HCT116 (cell line): ENCODE measurements around the gene CTBP2. TPM values are rescaled to one million over a fixed set of nuclear protein-coding genes. Genes with fewer than 3 reads are reported as not detected.

ENCODE experiments used
- ATAC-seq: fragments of 200-7000 bp; cut with Tn5 transposase; 2 replicates; pipeline ENCODE4 v1.9.1; 2020; ENCODE audit warnings: mild to moderate bottlenecking, moderate library complexity
- BruUV-seq: library from RNA; stranded (reverse); fragments of 400-500 nt; replicated peaks from 2 replicates; lab custom pipeline; 2021; lab: Mats Ljungman, UMichigan
- CTCF ChIA-PET: fragments of 300-600 bp; sonication (Branson Sonifier 250); formaldehyde crosslinking; loops from one replicate; lab custom pipeline; 2021; ENCODE audit warnings: antibody characterized with exemption; lab: Charles Lee
- POLR2A ChIA-PET: fragments of 300-600, 350-600 bp; sonication (Branson Sonifier 250); formaldehyde crosslinking; loops from one replicate; lab custom pipeline; 2021; ENCODE audit warnings: antibody characterized with exemption; lab: Charles Lee
- RAD21 ChIA-PET, 2 experiments: fragments of 300-600 bp; sonication (Branson Sonifier 250); formaldehyde crosslinking; loops; one replicate each; lab custom pipeline; 2023; ENCODE audit warnings: low total read pairs in 2 of 2; ENCODE audit not compliant: uncharacterized antibody in 2 of 2, unreplicated experiment in 2 of 2, low non-redundant PET in 1 of 2; lab: Charles Lee
- DNase-seq: peaks from one replicate; pipeline ENCODE4 v3.0.0-alpha.2; 2010; ENCODE audit warnings: low read depth, low spot score
- H2AFZ ChIP-seq: fragments of 200-600 bp; shearing (Covaris generic), sonication (generic); 2 replicates; pipeline ENCODE4 v1.6.1; 2017; ENCODE audit warnings: low read depth, mixed run types, mixed read lengths, antibody characterized with exemption, low read length; ENCODE audit not compliant: poor library complexity, severe bottlenecking
- H3K27ac ChIP-seq: 2 replicates; pipeline ENCODE4 v1.5.1; 2012; ENCODE audit warnings: low read depth, low read length
- H3K27me3 ChIP-seq: fragments of 200-600 bp; sonication (generic); 2 replicates; pipeline ENCODE4 v1.6.1; 2016; ENCODE audit warnings: mixed run types, low read length, mixed read lengths; ENCODE audit not compliant: insufficient read depth
- H3K36me3 ChIP-seq, 2 experiments: fragments of 200-500 bp in 1 of 2; fragments of 200-600 bp in 1 of 2; sonication (Bioruptor generic) in 1 of 2; sonication (generic) in 1 of 2; 2 replicates each; pipeline versions ENCODE4 v1.5.1 to v1.6.1; 2014 to 2016; ENCODE audit warnings: low read length in 2 of 2, inconsistent platforms in 1 of 2, mixed read lengths in 1 of 2, mixed run types in 1 of 2; ENCODE audit not compliant: insufficient read depth in 2 of 2, control insufficient read depth in 1 of 2
- H3K4me1 ChIP-seq, 2 experiments: fragments of 200-600 bp in 1 of 2; sonication (generic) in 1 of 2; 2 replicates each; pipeline versions ENCODE4 v1.5.1 to v1.6.1; 2012 to 2017; ENCODE audit warnings: low read length in 2 of 2, inconsistent platforms in 1 of 2, mild to moderate bottlenecking in 1 of 2, mixed read lengths in 1 of 2, mixed run types in 1 of 2, moderate library complexity in 1 of 2; ENCODE audit not compliant: insufficient read depth in 2 of 2, control insufficient read depth in 1 of 2
- H3K4me2 ChIP-seq: fragments of 200-600 bp; sonication (generic); 2 replicates; pipeline ENCODE4 v1.6.1; 2017; ENCODE audit warnings: mixed run types, low read length, mixed read lengths
- H3K4me3 ChIP-seq, 2 experiments: fragments of 200-600 bp in 1 of 2; sonication (generic) in 1 of 2; replicated peaks in 1 of 2; 2 replicates each; pipeline ENCODE4 v1.5.1; 2011 to 2016; ENCODE audit warnings: low read length in 2 of 2, control low read depth in 1 of 2, low read depth in 1 of 2, mild to moderate bottlenecking in 1 of 2, mixed read lengths in 1 of 2, mixed run types in 1 of 2
- H3K79me2 ChIP-seq: fragments of 200-600 bp; sonication (generic); 2 replicates; pipeline ENCODE4 v1.6.1; 2017; ENCODE audit warnings: mild to moderate bottlenecking, mixed run types, low read length, moderate library complexity, mixed read lengths; ENCODE audit not compliant: insufficient read depth
- H3K9ac ChIP-seq: fragments of 200-600 bp; sonication (generic); 2 replicates; pipeline ENCODE4 v1.6.1; 2016; ENCODE audit warnings: low read length, mixed read lengths
- H3K9me2 ChIP-seq: fragments of 200-600 bp; sonication (generic), shearing (Covaris generic); 2 replicates; pipeline ENCODE4 v1.6.1; 2017; ENCODE audit warnings: mixed run types, mild to moderate bottlenecking, moderate library complexity; ENCODE audit not compliant: insufficient read depth
- H3K9me3 ChIP-seq, 2 experiments: fragments of 200-500 bp in 1 of 2; fragments of 200-600 bp in 1 of 2; sonication (Bioruptor generic) in 1 of 2; sonication (generic) in 1 of 2; 2 replicates each; pipeline ENCODE4 v1.6.1; 2014 to 2017; ENCODE audit warnings: low read length in 2 of 2, mixed read lengths in 2 of 2, inconsistent platforms in 1 of 2, low read depth in 1 of 2, mild to moderate bottlenecking in 1 of 2, mixed run types in 1 of 2, moderate library complexity in 1 of 2; ENCODE audit not compliant: control insufficient read depth in 1 of 2, insufficient read depth in 1 of 2
- H4K20me1 ChIP-seq: fragments of 200-600 bp; sonication (generic), shearing (Covaris generic); 2 replicates; pipeline ENCODE4 v1.6.1; 2017; ENCODE audit warnings: mixed run types, mild to moderate bottlenecking, moderate library complexity; ENCODE audit not compliant: insufficient read depth
- EGR1 ChIP-seq: IDR thresholded peaks from 2 replicates; pipeline ENCODE4 v1.6.1; 2012; ENCODE audit warnings: low read depth
- POLR2A ChIP-seq: IDR thresholded peaks from 2 replicates; pipeline ENCODE4 v1.7.0; 2011; ENCODE audit warnings: borderline replicate concordance; ENCODE audit not compliant: insufficient read depth, insufficient read length; ENCODE audit errors: extremely low read depth
- POLR2AphosphoS5 ChIP-seq: IDR thresholded peaks from 2 replicates; pipeline ENCODE4 v1.6.1; 2011; ENCODE audit warnings: mild to moderate bottlenecking, low read depth, low read length, moderate library complexity
- YY1 ChIP-seq: IDR thresholded peaks from 2 replicates; pipeline ENCODE4 v1.6.1; 2011; ENCODE audit warnings: low read length, low read depth, moderate library complexity, mild to moderate bottlenecking; ENCODE audit not compliant: insufficient replicate concordance; ENCODE audit errors: extremely low read depth
- ZBTB33 ChIP-seq: IDR thresholded peaks from 2 replicates; pipeline ENCODE4 v1.6.1; 2011; ENCODE audit warnings: mild to moderate bottlenecking, low read length, moderate library complexity; ENCODE audit not compliant: insufficient replicate concordance; ENCODE audit errors: extremely low read depth
- intact Hi-C: fragments of 100-400 bp; cut with micrococcal nuclease; formaldehyde crosslinking; loops from 2 replicates; pipeline ENCODE4 v1.10.0; 2022
- total RNA-seq: library from RNA; stranded (reverse); gene quantifications from one replicate; pipeline ENCODE4 v1.2.1, GENCODE V29; 2021; ENCODE audit not compliant: unreplicated experiment

The CTBP2 gene
- total RNA-seq, 1 experiment from 2014 or later, result 144 TPM

- DNase-seq (peak; percentile 85), ATAC-seq (peak; percentile 72)
- no peaks in the 10 kb centered on the region for H4K20me1 ChIP-seq
- peaks cover 0 to 4% of the 10 kb centered on the region in 2 experiments; a peak in 1 of 4 replicates for H3K36me3 ChIP-seq
- no peaks in the 10 kb centered on the region for H3K9me2 ChIP-seq
- peak overlapping the region; percentile 25 for H3K9ac ChIP-seq
- H2AFZ ChIP-seq, result no peak overlapping the region
- peak overlapping the region; percentile 0 to 10; a peak in 2 of 4 replicates for H3K4me3 ChIP-seq
- ChIA-PET POLR2A (interaction anchor here (0.5 to 3.7 kb wide), 8 partner anchors 8 to 245 kb away, joined by 3 to 21 read pairs (median 4); no protein-coding TSS in a partner anchor), RAD21 (interaction anchor here in 1 of 2 experiments (0.6 kb wide), 2 partner anchors 8 to 378 kb away, joined by 3 to 4 read pairs; no protein-coding TSS in a partner anchor), CTCF (interaction anchor here (0.9 to 4.1 kb wide), 4 partner anchors 9 to 45 kb away, joined by 4 to 47 read pairs (median 4); no protein-coding TSS in a partner anchor)
- H3K27ac ChIP-seq, result peak overlapping the region; percentile 57
- H3K9me3 ChIP-seq, result no peaks in the 10 kb centered on the region
- peaks cover 94% of the 10 kb centered on the region for H3K79me2 ChIP-seq
- BruUV-seq, result TSS peak; percentile 86
- TF ChIP-seq POLR2AphosphoS5 (peak; percentile 90), EGR1 (no peak), POLR2A (peak; percentile 78), YY1 (peak; percentile 60), ZBTB33 (no peak)
- intact Hi-C loops, result no loop called here
- peak overlapping the region; percentile 56 for H3K4me2 ChIP-seq
- peaks cover 62 to 87% of the 10 kb centered on the region in 2 experiments for H3K4me1 ChIP-seq
- H3K27me3 ChIP-seq, result no peaks in the 10 kb centered on the region
Measured at GRCh38 chr10:125037145-125037877, 123.1 kb downstream of the CTBP2 start.
